HG02763 (cell line): ENCODE data around the gene GRM7.
A peak's percentile ranks its signal among the peaks of the same experiment; 100 is the strongest.

ENCODE experiments used
- ATAC-seq: cut with Tn5 transposase; IDR thresholded peaks from one replicate; pipeline ENCODE4 v1.9.1; 2021; ENCODE audit warnings: mild to moderate bottlenecking, moderate library complexity; ENCODE audit not compliant: unreplicated experiment

GRM7 gene

GRCh38 chr3:7565574-7565973 lies 704.7 kb downstream of the GRM7 start:
- ATAC-seq = no peak

GRCh38 chr3:7567160-7567559 lies 706.2 kb downstream of the GRM7 start:
- ATAC-seq = peak; percentile 73

DNA sequence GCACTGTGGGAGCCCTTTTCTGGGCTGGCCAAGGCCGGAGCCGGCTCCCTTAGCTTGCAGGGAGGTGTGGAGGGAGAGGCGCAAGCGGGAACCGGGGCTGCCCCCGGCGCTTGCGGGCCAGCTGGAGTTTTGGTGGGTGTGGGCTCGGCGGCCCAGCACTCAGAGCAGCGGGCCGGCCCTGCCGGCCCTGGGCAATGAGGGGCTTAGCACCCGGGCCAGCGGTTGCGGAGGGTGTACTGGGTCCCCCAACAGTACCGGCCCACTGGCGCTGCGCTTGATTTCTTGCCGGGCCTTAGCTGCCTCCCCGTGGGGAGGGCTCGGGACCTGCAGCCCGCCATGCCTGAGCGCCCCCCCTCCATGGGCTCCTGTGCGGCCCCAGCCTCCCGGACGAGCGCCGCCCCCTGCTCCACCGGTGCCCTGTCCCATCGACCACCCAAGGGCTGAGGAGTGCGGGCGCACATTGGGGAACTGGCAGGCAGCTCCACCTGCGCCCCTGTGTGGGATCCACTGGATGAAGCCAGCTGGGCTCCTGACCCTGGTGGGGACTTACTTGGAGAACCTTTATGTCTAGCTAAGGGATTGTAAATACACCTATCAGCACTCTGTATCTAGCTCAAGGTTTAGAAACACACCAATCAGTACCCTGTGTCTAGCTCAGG lies 707.7 kb downstream of the GRM7 start:
- ATAC-seq = no peak

GRCh38 chr3:7573330-7573729 lies 712.4 kb downstream of the GRM7 start:
- no peak for ATAC-seq

- no peak for ATAC-seq
Observed at GRCh38 chr3:7574435-7574834, 713.5 kb downstream of the GRM7 start.

DNA sequence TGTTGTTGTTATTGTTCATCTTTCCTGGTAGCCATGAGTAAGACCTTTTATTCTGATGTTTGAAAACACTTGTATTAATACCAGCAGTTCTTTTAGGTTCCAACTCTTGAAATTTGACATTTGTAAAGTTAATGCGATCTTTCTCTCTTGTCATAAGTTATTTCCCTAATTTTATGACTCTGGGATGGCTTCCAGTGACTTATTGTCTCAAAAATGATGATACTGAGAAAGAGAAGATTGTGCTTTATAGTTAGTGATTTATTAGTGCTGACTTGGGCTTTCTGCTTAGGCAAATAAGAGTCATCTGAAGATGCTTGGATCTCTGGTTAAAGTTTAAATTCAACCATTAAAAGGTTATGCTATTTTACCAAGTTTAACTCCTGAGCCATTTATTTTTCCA lies 715.2 kb downstream of the GRM7 start:
- ATAC-seq = no peak

GRCh38 chr3:7576506-7576905 lies 715.6 kb downstream of the GRM7 start:
- ATAC-seq = no peak

- ATAC-seq = no peak
Observed at GRCh38 chr3:7577513-7577912, 716.6 kb downstream of the GRM7 start.

DNA sequence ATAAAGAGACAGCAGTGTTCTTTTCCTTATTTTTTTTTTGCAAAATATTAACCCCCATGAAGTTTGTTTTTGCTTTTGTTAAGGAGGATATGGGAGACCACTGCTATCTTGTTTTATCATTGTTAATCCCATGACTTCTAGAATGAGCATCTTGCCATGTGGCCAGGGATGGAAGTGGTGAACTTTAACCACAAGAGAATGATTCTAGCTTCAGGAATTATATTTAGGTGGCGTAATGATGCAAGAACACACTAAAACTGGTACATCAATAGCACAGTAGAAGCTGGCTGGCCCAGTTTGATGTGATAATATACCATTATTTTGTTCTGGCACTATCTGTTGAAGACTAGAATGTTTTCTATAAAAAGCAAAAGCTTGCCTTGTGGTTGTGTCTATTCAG lies 720.9 kb downstream of the GRM7 start:
- no peak for ATAC-seq

DNA sequence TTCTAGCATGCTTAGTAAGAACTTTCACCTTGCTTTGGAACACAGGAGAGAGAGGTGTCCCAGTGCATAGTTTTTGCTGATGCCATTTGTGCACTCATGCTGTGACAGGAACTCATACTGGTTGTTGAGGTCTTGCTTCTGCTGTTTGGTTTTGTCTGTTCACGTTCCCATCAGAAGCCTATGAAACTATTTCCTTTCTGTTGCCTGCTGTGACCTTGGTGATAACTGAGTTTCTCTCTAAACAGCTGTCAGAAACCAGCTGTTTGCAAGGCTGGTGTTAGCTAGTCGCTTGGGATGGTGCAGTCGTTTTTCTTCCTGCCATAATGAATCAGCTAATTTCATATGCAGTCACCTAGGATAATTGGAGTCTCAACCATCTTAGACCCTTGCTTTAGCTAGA lies 724.1 kb downstream of the GRM7 start:
- no peak for ATAC-seq

GRCh38 chr3:7588236-7588635 lies 727.3 kb downstream of the GRM7 start:
- no peak for ATAC-seq

DNA sequence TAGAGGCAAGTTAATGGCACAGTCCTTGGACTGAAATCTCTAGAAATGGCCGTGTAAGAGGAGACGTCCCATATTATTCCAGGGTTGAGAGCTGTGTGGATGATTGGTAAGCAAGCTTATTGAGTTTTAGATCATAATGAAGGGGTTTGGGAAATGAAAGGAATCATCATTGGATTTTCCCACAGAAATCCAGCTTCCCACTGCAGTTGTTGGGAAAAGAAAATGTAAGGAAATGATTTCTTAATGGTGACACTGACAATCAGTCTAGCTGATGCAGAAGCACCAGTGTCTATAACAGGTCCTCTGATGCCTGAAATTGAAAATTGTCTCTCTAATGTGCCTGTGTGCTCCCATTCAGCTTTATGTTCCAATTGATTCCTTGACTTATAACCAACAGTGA lies 728.6 kb downstream of the GRM7 start:
- no peak for ATAC-seq

DNA sequence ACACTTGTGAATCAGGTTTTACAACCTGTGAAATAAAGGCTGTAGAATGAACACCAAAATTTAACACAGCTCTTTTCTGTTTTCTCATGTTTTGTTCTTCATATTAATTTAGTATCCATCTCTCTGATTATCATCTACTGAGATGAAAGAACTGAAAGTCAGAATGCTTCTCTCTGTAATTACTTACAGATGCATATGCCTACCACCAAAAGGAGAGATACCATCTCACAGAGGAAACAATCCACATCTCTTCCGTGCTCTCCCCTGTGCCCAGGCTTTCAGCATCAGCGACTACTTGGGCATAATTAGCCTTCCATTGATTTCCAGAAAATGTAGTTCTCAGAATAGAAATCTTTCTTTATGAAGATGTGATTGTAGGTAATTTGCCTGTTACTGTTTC lies 741.4 kb downstream of the GRM7 start:
- no peak for ATAC-seq

- no peak for ATAC-seq
Observed at GRCh38 chr3:7607083-7607482, 746.2 kb downstream of the GRM7 start.

DNA sequence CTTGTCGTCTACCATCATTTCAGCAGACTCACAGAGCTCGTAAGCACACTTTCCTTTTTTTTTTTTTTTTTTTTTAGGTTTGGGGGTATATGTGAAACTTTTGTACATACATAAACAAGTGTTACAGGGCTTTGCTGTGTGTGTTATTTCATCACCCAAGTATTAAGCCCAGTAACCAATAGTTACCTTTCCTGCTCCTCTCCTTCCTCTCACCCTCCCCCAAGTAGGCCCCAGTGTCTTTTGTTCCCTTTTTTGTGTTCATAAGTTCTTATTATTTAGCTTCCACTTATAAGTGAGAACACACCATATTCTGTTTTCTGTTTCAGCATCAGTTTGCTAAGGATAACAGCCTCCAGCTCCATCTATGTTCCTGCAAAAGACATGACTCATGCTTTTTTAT lies 746.8 kb downstream of the GRM7 start:
- ATAC-seq = no peak

DNA sequence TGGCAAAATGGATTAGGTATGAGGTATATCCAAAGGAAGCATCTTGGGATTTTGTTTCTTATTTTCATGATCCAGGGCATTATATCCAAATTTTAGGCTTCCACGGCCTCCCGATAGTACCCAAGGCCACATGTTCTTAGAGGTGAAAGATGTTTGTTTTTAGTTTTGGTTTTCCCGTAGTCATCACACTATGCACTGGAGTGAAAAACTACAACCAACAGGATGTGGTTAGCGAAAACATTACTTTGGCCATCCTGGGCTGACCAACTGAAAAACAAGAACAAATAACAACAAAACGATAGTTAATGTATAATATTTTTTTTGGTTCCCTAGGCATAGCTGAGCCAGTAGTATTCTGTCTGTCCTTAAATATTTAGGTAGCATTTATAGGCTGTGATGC lies 749.7 kb downstream of the GRM7 start:
- no peak for ATAC-seq

- ATAC-seq = no peak
Observed at GRCh38 chr3:7615043-7615442, 754.1 kb downstream of the GRM7 start.

DNA sequence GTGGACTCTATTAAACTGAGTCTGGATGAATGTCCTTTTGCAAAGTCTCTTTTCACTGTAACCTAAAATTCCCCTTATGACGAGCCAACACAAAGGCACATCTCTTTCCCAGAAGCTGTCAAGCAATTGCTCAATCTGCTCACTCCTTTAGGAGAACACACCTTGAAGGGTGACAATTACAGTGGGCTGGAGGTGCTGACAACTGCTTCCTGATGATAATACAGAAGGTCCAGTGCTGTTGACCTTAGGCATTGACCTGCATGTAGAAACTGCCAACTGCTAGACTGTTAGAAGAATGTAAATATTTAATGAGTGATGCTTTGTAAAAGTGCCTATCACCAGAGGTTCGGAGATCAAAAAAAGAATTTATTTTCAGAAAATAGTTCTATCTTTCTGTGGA lies 757.7 kb downstream of the GRM7 start:
- ATAC-seq = no peak

DNA sequence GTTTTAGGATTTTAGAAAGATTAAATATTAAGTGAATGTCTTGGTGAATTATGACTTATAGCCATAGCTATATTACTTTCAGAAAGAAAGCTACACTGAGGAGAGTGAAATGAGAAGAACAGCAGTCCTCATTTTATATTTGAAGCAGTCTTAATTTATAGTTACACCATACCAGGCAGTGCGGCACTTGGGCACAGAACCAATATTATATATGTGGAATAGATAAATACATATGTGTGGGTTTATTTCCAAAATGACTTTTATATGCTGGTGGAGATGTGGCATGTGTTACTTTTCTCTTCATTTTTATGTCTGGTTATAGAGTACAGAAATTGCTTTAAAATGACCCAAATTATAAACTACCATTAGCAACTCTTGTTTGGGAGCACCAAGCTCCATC lies 759.5 kb downstream of the GRM7 start:
- ATAC-seq = no peak

GRCh38 chr3:7621046-7621630 lies 760.2 kb downstream of the GRM7 start:
- ATAC-seq = no peak

DNA sequence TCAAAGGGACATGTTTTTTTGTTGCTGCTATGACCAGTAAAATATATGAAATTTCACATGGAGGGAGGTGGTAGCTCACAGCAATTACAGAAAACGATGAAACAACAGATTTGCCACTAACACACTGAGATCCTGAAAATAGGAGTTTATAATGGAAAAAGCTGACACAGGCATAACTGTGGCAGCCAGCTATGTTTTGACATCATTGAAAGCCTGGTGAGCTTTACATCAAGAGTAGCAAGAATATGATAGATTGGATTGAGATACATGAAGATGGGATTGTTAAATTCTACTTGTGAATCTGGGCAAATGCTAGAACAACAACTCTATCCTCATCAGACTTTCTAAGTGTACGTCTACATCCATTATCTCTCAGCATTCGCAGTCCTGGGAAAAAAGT lies 760.7 kb downstream of the GRM7 start:
- no peak for ATAC-seq

DNA sequence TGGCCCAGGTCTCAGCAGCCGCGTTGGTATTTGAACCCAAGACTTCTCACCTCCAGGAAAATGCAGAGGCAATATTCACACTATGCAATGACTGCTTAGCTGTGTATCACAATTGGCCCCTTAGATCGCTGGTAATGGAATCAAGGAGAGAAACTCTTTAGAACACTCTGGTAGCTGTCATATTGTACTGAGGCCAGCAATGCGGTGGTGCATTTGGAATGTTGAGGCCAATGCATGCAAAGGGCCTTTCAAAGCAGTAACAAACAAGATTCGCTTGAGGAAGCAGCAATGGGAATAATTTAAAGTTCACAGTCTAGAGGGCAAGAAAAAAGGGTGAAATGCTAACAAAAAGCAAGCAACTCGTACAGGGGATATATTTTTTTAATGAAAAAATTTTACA lies 764.1 kb downstream of the GRM7 start:
- ATAC-seq = no peak

DNA sequence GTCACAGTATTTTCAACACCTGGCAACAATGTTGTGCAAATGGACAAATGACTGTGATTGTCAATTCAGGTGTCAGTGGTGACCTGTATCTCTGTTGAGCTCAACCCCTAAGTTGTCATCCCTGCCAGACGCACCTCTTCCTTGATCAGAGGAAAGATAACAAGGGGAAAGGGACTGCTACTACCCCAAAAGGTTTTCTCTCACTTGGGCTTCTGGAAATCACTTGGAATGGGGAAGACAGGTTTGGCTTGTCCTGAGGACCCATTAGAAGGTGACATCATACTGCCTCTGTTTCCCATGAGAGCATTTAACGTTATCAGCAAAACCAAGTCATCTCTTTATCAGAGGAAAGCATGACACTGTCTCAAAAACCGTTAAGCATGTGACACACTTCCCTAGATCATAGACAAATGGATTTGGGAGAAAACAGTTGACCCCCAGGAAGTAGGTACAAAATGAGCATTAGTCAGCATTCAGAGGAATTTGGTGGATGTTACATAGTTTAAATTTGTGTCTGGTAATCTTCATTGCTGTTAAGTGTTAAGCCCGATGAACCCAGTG lies 769.5 kb downstream of the GRM7 start:
- ATAC-seq = no peak
